ENCODE results near the gene ECM1.

ECM1 gene

GRCh38 chr1:150507912-150508864 is at the start of gene ECM1:
Gene ECM1, plus strand, starts transcription at chr1:150508109. Its CDS starts 101 bp downstream, at chr1:150508210.
- no peak for DNase-seq

GRCh38 chr1:150464422-150464826 is 43.5 kb upstream of the ECM1 start:
- DNase-seq = peak; percentile 36 to 64 (median 44)

GRCh38 chr1:150466964-150467363 is 40.9 kb upstream of the ECM1 start:
- no peak for DNase-seq

- DNase-seq = no peak
These were observed 38.6 kb upstream of the ECM1 start for GRCh38 chr1:150469291-150469690.

- DNase-seq = no peak
These were observed 35.2 kb upstream of the ECM1 start for GRCh38 chr1:150472601-150473200.

GRCh38 chr1:150473659-150474058 is 34.2 kb upstream of the ECM1 start:
- DNase-seq = no peak

- DNase-seq = no peak
These were observed 33.0 kb upstream of the ECM1 start for GRCh38 chr1:150474869-150475268.

- no peak for DNase-seq
These were observed 31.2 kb upstream of the ECM1 start for GRCh38 chr1:150476754-150477153.

GRCh38 chr1:150477320-150477719 is 30.6 kb upstream of the ECM1 start:
- DNase-seq = no peak

- DNase-seq = no peak
These were observed 30.2 kb upstream of the ECM1 start for GRCh38 chr1:150477733-150478132.

GRCh38 chr1:150479370-150479769 is 28.5 kb upstream of the ECM1 start:
- DNase-seq = no peak

- no peak for DNase-seq
These were observed 28.0 kb upstream of the ECM1 start for GRCh38 chr1:150479927-150480352.

- DNase-seq = no peak
These were observed 23.5 kb upstream of the ECM1 start for GRCh38 chr1:150484431-150484830.

- no peak for DNase-seq
These were observed 23.0 kb upstream of the ECM1 start for GRCh38 chr1:150484861-150485260.

- peak; percentile 79 to 90 (median 82) for DNase-seq
These were observed 20.7 kb upstream of the ECM1 start, which contains the start of gene TARS2 for GRCh38 chr1:150486966-150487762. Gene TARS2, plus strand, starts transcription at chr1:150487419. Its CDS starts 32 bp downstream, at chr1:150487451.

- no peak for DNase-seq
These were observed 20.2 kb upstream of the ECM1 start for GRCh38 chr1:150487763-150488115.

GRCh38 chr1:150493175-150493574 is 14.7 kb upstream of the ECM1 start:
- DNase-seq = no peak

GRCh38 chr1:150498342-150498741 is 9.6 kb upstream of the ECM1 start:
- no peak for DNase-seq

GRCh38 chr1:150505431-150505830 is 2.5 kb upstream of the ECM1 start:
- DNase-seq = no peak

GRCh38 chr1:150508982-150509381 is 1.1 kb downstream of the ECM1 start:
- no peak for DNase-seq

- no peak for DNase-seq
These were observed 3.6 kb downstream of the ECM1 start for GRCh38 chr1:150511551-150511950.

- DNase-seq = no peak
These were observed 4.2 kb downstream of the ECM1 start for GRCh38 chr1:150511985-150512660.

GRCh38 chr1:150512846-150513245 is 4.9 kb downstream of the ECM1 start:
- DNase-seq = no peak
